ENCODE measurements around the gene ALG14. TPM values are rescaled to one million over a fixed set of nuclear protein-coding genes. Genes with fewer than 3 reads are reported as not detected.
A peak's percentile ranks its signal among the peaks of the same experiment; 100 is the strongest.

Gene ALG14
- total RNA-seq, 2 donors from 2014 or later = 11.4 to 19.4 TPM

GRCh38 chr1:94970783-94971182 lies 102.0 kb downstream of the ALG14 start:
- no peak overlapping the region for H3K27ac ChIP-seq
- H3K27me3 ChIP-seq = no peaks in the 10 kb centered on the region
- DNase-seq = no peak
- no peak for TF ChIP-seq CTCF (IDR thresholded peaks at IDR 0.05)
- H3K4me3 ChIP-seq = no peak overlapping the region
- no peaks in the 10 kb centered on the region for H3K4me1 ChIP-seq
- H3K9me3 ChIP-seq = no peaks in the 10 kb centered on the region
- H3K36me3 ChIP-seq = no peaks in the 10 kb centered on the region
- intact Hi-C loops (cut with DNase I) = no loop called here
- no peak overlapping the region for H3K9ac ChIP-seq (ENCODE audit: low read depth in 2 of 2, low read length in 2 of 2)

DNA sequence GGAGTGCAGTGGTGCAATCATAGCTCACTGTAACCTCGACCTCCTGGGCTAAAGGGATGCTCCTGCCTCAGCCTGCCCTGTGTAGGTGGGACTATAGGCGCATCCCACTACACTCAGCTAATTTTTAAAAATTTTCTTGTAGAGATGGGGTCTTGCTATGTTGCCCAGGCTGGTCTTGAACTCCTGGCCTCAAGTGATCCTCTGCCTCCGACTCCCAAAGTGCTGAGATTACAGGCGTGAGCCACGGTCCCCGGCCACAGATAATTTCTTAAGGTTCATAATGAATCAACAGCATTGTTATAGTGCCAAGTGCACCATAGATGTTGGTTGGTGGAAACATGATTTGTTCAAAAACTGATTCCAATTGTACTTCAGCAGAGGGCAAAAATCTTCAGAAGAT lies 103.6 kb downstream of the ALG14 start:
- Histone ChIP-seq H3K27me3 (no peaks in the 10 kb centered on the region), H3K27ac (no peak overlapping the region), H3K36me3 (no peaks in the 10 kb centered on the region), H3K9ac (ENCODE audit: low read depth in 2 of 2, low read length in 2 of 2) (no peak overlapping the region), H3K9me3 (no peaks in the 10 kb centered on the region), H3K4me3 (no peak overlapping the region), H3K4me1 (no peaks in the 10 kb centered on the region)
- no peak for DNase-seq
- intact Hi-C loops (cut with DNase I) = no loop called here
- TF ChIP-seq CTCF (IDR thresholded peaks at IDR 0.05) = no peak

- H3K27ac ChIP-seq = no peak overlapping the region
- no peak overlapping the region for H3K9ac ChIP-seq (ENCODE audit: low read depth in 2 of 2, low read length in 2 of 2)
- H3K36me3 ChIP-seq = no peaks in the 10 kb centered on the region
- no peaks in the 10 kb centered on the region for H3K27me3 ChIP-seq
- H3K4me1 ChIP-seq = no peaks in the 10 kb centered on the region
- no peak for TF ChIP-seq CTCF (IDR thresholded peaks at IDR 0.05)
- no peak for DNase-seq
- H3K4me3 ChIP-seq = no peak overlapping the region
- intact Hi-C loops (cut with DNase I) = no loop called here
- H3K9me3 ChIP-seq = no peaks in the 10 kb centered on the region
Observed at GRCh38 chr1:94966033-94966432, 106.7 kb downstream of the ALG14 start.

DNA sequence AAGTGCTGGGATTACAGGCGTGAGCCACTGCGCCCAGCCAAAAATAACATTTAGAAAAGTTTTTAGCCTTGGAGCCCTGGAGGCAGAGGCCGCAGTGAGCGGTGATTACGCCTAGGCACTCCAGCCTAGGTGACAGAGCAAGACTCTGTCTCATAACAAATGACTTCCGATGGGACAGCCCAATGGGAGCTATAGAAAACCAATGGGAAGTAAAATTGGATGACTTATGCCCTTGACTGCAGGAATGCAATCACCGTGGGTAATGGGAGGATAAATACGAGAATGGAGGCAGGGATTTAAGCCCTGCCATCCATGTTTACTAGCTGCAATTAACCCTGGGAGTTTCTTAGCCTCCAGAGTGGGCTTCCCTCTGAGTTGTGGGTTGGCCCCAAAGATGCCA lies 108.9 kb downstream of the ALG14 start:
- intact Hi-C loops (cut with DNase I) = no loop called here
- H3K27ac ChIP-seq = no peak overlapping the region

DNA sequence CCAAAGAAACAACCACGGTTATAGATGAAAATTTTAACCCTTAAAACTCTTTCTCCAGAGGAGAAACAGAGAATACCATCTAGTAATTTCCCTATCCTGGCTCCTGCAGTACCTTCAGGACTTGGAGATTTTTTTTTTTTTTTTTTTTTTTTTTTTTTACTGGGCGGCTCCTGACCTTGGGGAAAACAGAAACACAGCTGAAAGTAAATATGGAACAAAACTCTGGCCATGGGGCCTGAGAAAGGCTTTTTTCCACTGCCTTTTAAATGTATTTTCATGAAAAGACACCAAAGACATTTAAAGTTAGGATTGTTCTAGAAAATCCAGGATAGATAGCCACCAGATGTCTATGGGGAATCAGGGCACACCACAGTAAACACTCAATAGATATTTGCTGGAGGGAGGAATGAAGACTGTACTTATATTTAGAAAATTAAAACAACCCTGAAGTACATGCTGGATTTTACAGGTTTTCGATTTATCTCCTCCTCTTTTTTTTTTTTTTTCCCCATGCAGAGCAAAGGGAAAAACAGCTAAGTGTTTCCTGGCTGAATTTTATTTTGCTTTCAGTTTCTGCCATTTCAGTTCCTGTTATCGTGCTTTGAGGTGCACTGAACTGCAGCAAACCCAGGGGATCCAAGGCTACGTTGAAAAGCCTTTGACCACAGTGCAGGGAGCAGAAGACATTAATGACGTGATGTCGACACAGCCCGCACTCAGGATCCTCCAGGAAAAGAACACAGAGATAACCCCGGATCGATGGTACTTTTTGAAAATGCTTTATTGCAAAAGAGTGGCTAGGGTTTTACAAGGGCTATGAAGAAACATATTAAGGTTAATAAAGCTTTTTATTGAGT lies 110.1 kb downstream of the ALG14 start:
- peak; percentile 55 for DNase-seq
- Histone ChIP-seq H3K36me3 (no peaks in the 10 kb centered on the region), H3K4me3 (no peak overlapping the region), H3K9ac (ENCODE audit: low read depth in 2 of 2, low read length in 2 of 2) (peak overlapping the region; percentile 67 to 79), H3K27ac (peak overlapping the region; percentile 81), H3K27me3 (no peaks in the 10 kb centered on the region), H3K9me3 (no peaks in the 10 kb centered on the region), H3K4me1 (no peaks in the 10 kb centered on the region)
- intact Hi-C loops (cut with DNase I) = no loop called here
- TF ChIP-seq CTCF (IDR thresholded peaks at IDR 0.05) = no peak

More for the DNA sequence above, 108.9 kb downstream of the ALG14 start:
- H3K4me3 ChIP-seq = no peak overlapping the region
- H3K9me3 ChIP-seq = no peaks in the 10 kb centered on the region
- no peak for TF ChIP-seq CTCF (IDR thresholded peaks at IDR 0.05)
- no peaks in the 10 kb centered on the region for H3K4me1 ChIP-seq
- no peak overlapping the region for H3K9ac ChIP-seq (ENCODE audit: low read depth in 2 of 2, low read length in 2 of 2)
- H3K36me3 ChIP-seq = no peaks in the 10 kb centered on the region
- H3K27me3 ChIP-seq = no peaks in the 10 kb centered on the region
- no peak for DNase-seq

All from colonic mucosa (tissue), 4 donors.